H9 (cell line): ENCODE measurements around the gene MBP. TPM values are rescaled to one million over a fixed set of nuclear protein-coding genes. Genes with fewer than 3 reads are reported as not detected.
A peak's percentile ranks its signal among the peaks of the same experiment; 100 is the strongest.

Source experiments
- DNase-seq: peaks from one replicate; pipeline ENCODE4 v3.0.0-alpha.2; 2017
- H2AFZ ChIP-seq: one replicate; pipeline ENCODE4 v1.6.1; 2013; ENCODE audit warnings: mild to moderate bottlenecking, low read length, control low read depth, moderate library complexity
- H2AK5ac ChIP-seq: 2 replicates; pipeline ENCODE4 v1.6.1; 2013; ENCODE audit warnings: low read length, control low read depth, mixed read lengths; ENCODE audit not compliant: insufficient read length
- H2BK120ac ChIP-seq: one replicate; pipeline ENCODE4 v1.6.1; 2013; ENCODE audit warnings: low read depth, mild to moderate bottlenecking, low read length, control low read depth, inconsistent platforms; ENCODE audit not compliant: poor library complexity, severe bottlenecking
- H2BK12ac ChIP-seq: 2 replicates; pipeline ENCODE4 v1.6.1; 2013; ENCODE audit warnings: low read length, control low read depth, mixed read lengths, low read depth; ENCODE audit not compliant: insufficient read length
- H2BK15ac ChIP-seq: 2 replicates; pipeline ENCODE4 v1.6.1; 2013; ENCODE audit warnings: low read depth, low read length, control low read depth
- H2BK20ac ChIP-seq: one replicate; pipeline ENCODE4 v1.6.1; 2013; ENCODE audit warnings: low read depth, mild to moderate bottlenecking, low read length, control low read depth, inconsistent platforms; ENCODE audit not compliant: poor library complexity, severe bottlenecking
- H2BK5ac ChIP-seq: 2 replicates; pipeline ENCODE4 v1.6.1; 2013; ENCODE audit warnings: low read length, control low read depth, mixed read lengths; ENCODE audit not compliant: insufficient read length
- H3K14ac ChIP-seq: 2 replicates; pipeline ENCODE4 v1.6.1; 2013; ENCODE audit warnings: low read length, control low read depth; ENCODE audit not compliant: insufficient read depth
- H3K18ac ChIP-seq: 2 replicates; pipeline ENCODE4 v1.6.1; 2013; ENCODE audit warnings: low read depth, mild to moderate bottlenecking, mixed read lengths, low read length, control low read depth; ENCODE audit not compliant: insufficient read length
- H3K23ac ChIP-seq: 2 replicates; pipeline ENCODE4 v1.6.1; 2013; ENCODE audit warnings: low read length, control low read depth, mixed read lengths, low read depth; ENCODE audit not compliant: insufficient read length
- H3K23me2 ChIP-seq: 2 replicates; pipeline ENCODE4 v1.6.1; 2013; ENCODE audit warnings: low read depth, mild to moderate bottlenecking, mixed read lengths, low read length, control low read depth; ENCODE audit not compliant: insufficient read length, poor library complexity, severe bottlenecking
- H3K27ac ChIP-seq: 2 replicates; pipeline ENCODE4 v1.5.1; 2013; ENCODE audit warnings: low read length, control low read depth, mixed read lengths, low read depth; ENCODE audit not compliant: insufficient read length
- H3K27me3 ChIP-seq: 2 replicates; pipeline ENCODE4 v1.6.1; 2013; ENCODE audit warnings: low read length, control low read depth, inconsistent platforms; ENCODE audit not compliant: insufficient read depth
- H3K4ac ChIP-seq: 2 replicates; pipeline ENCODE4 v1.6.1; 2013; ENCODE audit warnings: low read depth, mild to moderate bottlenecking, control low read depth, inconsistent platforms, low read length, moderate library complexity
- H3K4me1 ChIP-seq: 2 replicates; pipeline ENCODE4 v1.6.1; 2013; ENCODE audit warnings: low read length, control low read depth, inconsistent platforms; ENCODE audit not compliant: insufficient read depth
- H3K4me2 ChIP-seq: 2 replicates; pipeline ENCODE4 v1.6.1; 2013; ENCODE audit warnings: low read length, control low read depth, mixed read lengths; ENCODE audit not compliant: insufficient read length, insufficient read depth
- H3K56ac ChIP-seq: 2 replicates; pipeline ENCODE4 v1.6.1; 2013; ENCODE audit warnings: low read depth, mild to moderate bottlenecking, mixed read lengths, low read length, control low read depth; ENCODE audit not compliant: insufficient read length
- H3K79me1 ChIP-seq: 2 replicates; pipeline ENCODE4 v1.6.1; 2013; ENCODE audit warnings: low read depth, mild to moderate bottlenecking, moderate library complexity, low read length, control low read depth, inconsistent platforms; ENCODE audit not compliant: insufficient read depth, poor library complexity, severe bottlenecking
- H3K79me2 ChIP-seq: 2 replicates; pipeline ENCODE4 v1.6.1; 2013; ENCODE audit warnings: low read length, control low read depth, inconsistent platforms; ENCODE audit not compliant: insufficient read depth
- H3K9ac ChIP-seq: 2 replicates; pipeline ENCODE4 v1.6.1; 2013; ENCODE audit warnings: low read length, control low read depth, mixed read lengths; ENCODE audit not compliant: insufficient read length; ENCODE audit errors: extremely low read depth
- H3K9me3 ChIP-seq: one replicate; pipeline ENCODE4 v1.6.1; 2013; ENCODE audit warnings: low read depth, low read length, inconsistent platforms; ENCODE audit not compliant: control insufficient read depth
- H3T11ph ChIP-seq: one replicate; pipeline ENCODE4 v1.6.1; 2013; ENCODE audit warnings: mild to moderate bottlenecking, low read length, control low read depth, inconsistent platforms
- H4K20me1 ChIP-seq: one replicate; pipeline ENCODE4 v1.6.1; 2013; ENCODE audit not compliant: control insufficient read depth, insufficient read length, insufficient read depth
- H4K5ac ChIP-seq: 2 replicates; pipeline ENCODE4 v1.6.1; 2013; ENCODE audit warnings: low read depth, mild to moderate bottlenecking, mixed read lengths, low read length, control low read depth; ENCODE audit not compliant: insufficient read length
- H4K8ac ChIP-seq: replicated peaks from 2 replicates; pipeline ENCODE4 v1.6.1; 2013; ENCODE audit warnings: low read length, control low read depth, mixed read lengths, low read depth; ENCODE audit not compliant: insufficient read length
- H4K91ac ChIP-seq: 2 replicates; pipeline ENCODE4 v1.6.1; 2013; ENCODE audit warnings: low read depth, mild to moderate bottlenecking, moderate library complexity, mixed read lengths, low read length, control low read depth; ENCODE audit not compliant: insufficient read length
- H3K27ac Mint-ChIP-seq, 3 experiments: 2 replicates in 2 of 3; 3 replicates in 1 of 3; pipeline ENCODE4 v1.8.0; 2020 to 2021; ENCODE audit warnings: mixed read lengths in 3 of 3, mild to moderate bottlenecking in 1 of 3, moderate library complexity in 1 of 3
- H3K27me3 Mint-ChIP-seq: 2 replicates; pipeline ENCODE4 v1.8.0; 2021; ENCODE audit warnings: low read depth, mild to moderate bottlenecking, moderate library complexity, mixed read lengths
- H3K36me3 Mint-ChIP-seq, 3 experiments: 2 replicates in 2 of 3; 3 replicates in 1 of 3; pipeline ENCODE4 v1.8.0; 2020 to 2021; ENCODE audit warnings: low read depth in 3 of 3, mixed read lengths in 3 of 3; ENCODE audit not compliant: insufficient read depth in 1 of 3
- H3K4me1 Mint-ChIP-seq, 2 experiments: 2 replicates each; pipeline ENCODE4 v1.8.0; 2020; ENCODE audit warnings: mixed read lengths in 2 of 2
- H3K4me3 Mint-ChIP-seq, 2 experiments: 2 replicates in 1 of 2; 3 replicates in 1 of 2; pipeline ENCODE4 v1.8.0; 2020 to 2021; ENCODE audit warnings: mild to moderate bottlenecking in 2 of 2, mixed read lengths in 2 of 2, moderate library complexity in 1 of 2
- H3K9me3 Mint-ChIP-seq, 2 experiments: 2 replicates in 1 of 2; 3 replicates in 1 of 2; pipeline ENCODE4 v1.8.0; 2020; ENCODE audit warnings: mild to moderate bottlenecking in 2 of 2, mixed read lengths in 2 of 2, moderate library complexity in 1 of 2
- CTCF ChIP-seq: fragments of 200-600 bp; sonication (generic); conservative IDR thresholded peaks from 3 replicates; pipeline ENCODE4 v1.8.0; 2021; ENCODE audit warnings: antibody characterized with exemption, mild to moderate bottlenecking
- WGBS: extraction: QIAGEN DNeasy Blood & Tissue Kit; methylation state at CpG from one replicate; pipeline ENCODE4 v1.1.7; 2013; ENCODE audit warnings: missing lambda C conversion rate, low lambda C conversion rate, mixed read lengths; ENCODE audit not compliant: insufficient read length; ENCODE audit errors: extremely low coverage; 5-methylcytosine and 5-hydroxymethylcytosine counted together
- total RNA-seq: library from RNA; stranded (reverse); gene quantifications from 2 replicates; pipeline ENCODE4 v1.2.1, GENCODE V29; 2021

The MBP gene
- total RNA-seq, 1 experiment from 2014 or later = 8.6 TPM

- Histone ChIP-seq H3K9ac (no peak overlapping the region), H2BK12ac (no peak overlapping the region), H3T11ph (no peak overlapping the region), H3K4me2 (no peak overlapping the region), H3K79me1 (no peaks in the 10 kb centered on the region), H3K56ac (no peak overlapping the region), H2BK15ac (no peak overlapping the region), H3K23me2 (no peaks in the 10 kb centered on the region), H2AFZ (no peak overlapping the region), H3K18ac (no peak overlapping the region), H3K27ac (no peak overlapping the region), H4K5ac (no peak overlapping the region), H2BK5ac (no peak overlapping the region), H3K27me3 (no peaks in the 10 kb centered on the region), H3K4ac (no peak overlapping the region), H3K23ac (no peak overlapping the region), H3K9me3 (no peaks in the 10 kb centered on the region), H3K79me2 (no peaks in the 10 kb centered on the region), H4K91ac (no peak overlapping the region), H2BK20ac (no peak overlapping the region), H4K8ac (no peak overlapping the region), H4K20me1 (no peaks in the 10 kb centered on the region), H2BK120ac (no peak overlapping the region), H3K14ac (no peak overlapping the region), H3K4me1 (peaks cover 2% of the 10 kb centered on the region; the same call in 1 of the 2 replicates), H2AK5ac (no peak overlapping the region)
- H3K4me3 Mint-ChIP-seq = no peak overlapping the region
- H3K27ac Mint-ChIP-seq = peak overlapping the region in 1 of 3 experiments; percentile 55; a peak in 1 of 7 replicates
- no peak for DNase-seq
- TF ChIP-seq CTCF = no peak
- peaks cover 11% of the 10 kb centered on the region; the same call in 1 of the 2 replicates for H3K27me3 Mint-ChIP-seq
- H3K4me1 Mint-ChIP-seq = peaks cover 46 to 49% of the 10 kb centered on the region in 2 experiments
- no CpG with 5 or more reads among the region's 15 CpGs for whole genome bisulfite sequencing
- no peaks in the 10 kb centered on the region for H3K36me3 Mint-ChIP-seq
- no peaks in the 10 kb centered on the region for H3K9me3 Mint-ChIP-seq
Observed at GRCh38 chr18:77168811-77169311, 36.3 kb upstream of the MBP start.
